H9 (cell line): ENCODE data around the gene CXCL12. TPM values are rescaled to one million over a fixed set of nuclear protein-coding genes. Genes with fewer than 3 reads are reported as not detected.

Source experiments
- DNase-seq: peaks from one replicate; pipeline ENCODE4 v3.0.0-alpha.2; 2017
- H2AFZ ChIP-seq: one replicate; pipeline ENCODE4 v1.6.1; 2013; ENCODE audit warnings: mild to moderate bottlenecking, low read length, control low read depth, moderate library complexity
- H2AK5ac ChIP-seq: 2 replicates; pipeline ENCODE4 v1.6.1; 2013; ENCODE audit warnings: low read length, control low read depth, mixed read lengths; ENCODE audit not compliant: insufficient read length
- H2BK120ac ChIP-seq: one replicate; pipeline ENCODE4 v1.6.1; 2013; ENCODE audit warnings: low read depth, mild to moderate bottlenecking, low read length, control low read depth, inconsistent platforms; ENCODE audit not compliant: poor library complexity, severe bottlenecking
- H2BK12ac ChIP-seq: 2 replicates; pipeline ENCODE4 v1.6.1; 2013; ENCODE audit warnings: low read length, control low read depth, mixed read lengths, low read depth; ENCODE audit not compliant: insufficient read length
- H2BK15ac ChIP-seq: 2 replicates; pipeline ENCODE4 v1.6.1; 2013; ENCODE audit warnings: low read depth, low read length, control low read depth
- H2BK20ac ChIP-seq: one replicate; pipeline ENCODE4 v1.6.1; 2013; ENCODE audit warnings: low read depth, mild to moderate bottlenecking, low read length, control low read depth, inconsistent platforms; ENCODE audit not compliant: poor library complexity, severe bottlenecking
- H2BK5ac ChIP-seq: 2 replicates; pipeline ENCODE4 v1.6.1; 2013; ENCODE audit warnings: low read length, control low read depth, mixed read lengths; ENCODE audit not compliant: insufficient read length
- H3K14ac ChIP-seq: 2 replicates; pipeline ENCODE4 v1.6.1; 2013; ENCODE audit warnings: low read length, control low read depth; ENCODE audit not compliant: insufficient read depth
- H3K18ac ChIP-seq: 2 replicates; pipeline ENCODE4 v1.6.1; 2013; ENCODE audit warnings: low read depth, mild to moderate bottlenecking, mixed read lengths, low read length, control low read depth; ENCODE audit not compliant: insufficient read length
- H3K23ac ChIP-seq: 2 replicates; pipeline ENCODE4 v1.6.1; 2013; ENCODE audit warnings: low read length, control low read depth, mixed read lengths, low read depth; ENCODE audit not compliant: insufficient read length
- H3K23me2 ChIP-seq: 2 replicates; pipeline ENCODE4 v1.6.1; 2013; ENCODE audit warnings: low read depth, mild to moderate bottlenecking, mixed read lengths, low read length, control low read depth; ENCODE audit not compliant: insufficient read length, poor library complexity, severe bottlenecking
- H3K27ac ChIP-seq: 2 replicates; pipeline ENCODE4 v1.5.1; 2013; ENCODE audit warnings: low read length, control low read depth, mixed read lengths, low read depth; ENCODE audit not compliant: insufficient read length
- H3K27me3 ChIP-seq: 2 replicates; pipeline ENCODE4 v1.6.1; 2013; ENCODE audit warnings: low read length, control low read depth, inconsistent platforms; ENCODE audit not compliant: insufficient read depth
- H3K4ac ChIP-seq: 2 replicates; pipeline ENCODE4 v1.6.1; 2013; ENCODE audit warnings: low read depth, mild to moderate bottlenecking, control low read depth, inconsistent platforms, low read length, moderate library complexity
- H3K4me1 ChIP-seq: 2 replicates; pipeline ENCODE4 v1.6.1; 2013; ENCODE audit warnings: low read length, control low read depth, inconsistent platforms; ENCODE audit not compliant: insufficient read depth
- H3K4me2 ChIP-seq: 2 replicates; pipeline ENCODE4 v1.6.1; 2013; ENCODE audit warnings: low read length, control low read depth, mixed read lengths; ENCODE audit not compliant: insufficient read length, insufficient read depth
- H3K56ac ChIP-seq: 2 replicates; pipeline ENCODE4 v1.6.1; 2013; ENCODE audit warnings: low read depth, mild to moderate bottlenecking, mixed read lengths, low read length, control low read depth; ENCODE audit not compliant: insufficient read length
- H3K79me1 ChIP-seq: 2 replicates; pipeline ENCODE4 v1.6.1; 2013; ENCODE audit warnings: low read depth, mild to moderate bottlenecking, moderate library complexity, low read length, control low read depth, inconsistent platforms; ENCODE audit not compliant: insufficient read depth, poor library complexity, severe bottlenecking
- H3K79me2 ChIP-seq: 2 replicates; pipeline ENCODE4 v1.6.1; 2013; ENCODE audit warnings: low read length, control low read depth, inconsistent platforms; ENCODE audit not compliant: insufficient read depth
- H3K9ac ChIP-seq: 2 replicates; pipeline ENCODE4 v1.6.1; 2013; ENCODE audit warnings: low read length, control low read depth, mixed read lengths; ENCODE audit not compliant: insufficient read length; ENCODE audit errors: extremely low read depth
- H3K9me3 ChIP-seq: one replicate; pipeline ENCODE4 v1.6.1; 2013; ENCODE audit warnings: low read depth, low read length, inconsistent platforms; ENCODE audit not compliant: control insufficient read depth
- H3T11ph ChIP-seq: one replicate; pipeline ENCODE4 v1.6.1; 2013; ENCODE audit warnings: mild to moderate bottlenecking, low read length, control low read depth, inconsistent platforms
- H4K20me1 ChIP-seq: one replicate; pipeline ENCODE4 v1.6.1; 2013; ENCODE audit not compliant: control insufficient read depth, insufficient read length, insufficient read depth
- H4K5ac ChIP-seq: 2 replicates; pipeline ENCODE4 v1.6.1; 2013; ENCODE audit warnings: low read depth, mild to moderate bottlenecking, mixed read lengths, low read length, control low read depth; ENCODE audit not compliant: insufficient read length
- H4K8ac ChIP-seq: replicated peaks from 2 replicates; pipeline ENCODE4 v1.6.1; 2013; ENCODE audit warnings: low read length, control low read depth, mixed read lengths, low read depth; ENCODE audit not compliant: insufficient read length
- H4K91ac ChIP-seq: 2 replicates; pipeline ENCODE4 v1.6.1; 2013; ENCODE audit warnings: low read depth, mild to moderate bottlenecking, moderate library complexity, mixed read lengths, low read length, control low read depth; ENCODE audit not compliant: insufficient read length
- H3K27ac Mint-ChIP-seq, 3 experiments: 2 replicates in 2 of 3; 3 replicates in 1 of 3; pipeline ENCODE4 v1.8.0; 2020 to 2021; ENCODE audit warnings: mixed read lengths in 3 of 3, mild to moderate bottlenecking in 1 of 3, moderate library complexity in 1 of 3
- H3K27me3 Mint-ChIP-seq: 2 replicates; pipeline ENCODE4 v1.8.0; 2021; ENCODE audit warnings: low read depth, mild to moderate bottlenecking, moderate library complexity, mixed read lengths
- H3K36me3 Mint-ChIP-seq, 3 experiments: 2 replicates in 2 of 3; 3 replicates in 1 of 3; pipeline ENCODE4 v1.8.0; 2020 to 2021; ENCODE audit warnings: low read depth in 3 of 3, mixed read lengths in 3 of 3; ENCODE audit not compliant: insufficient read depth in 1 of 3
- H3K4me1 Mint-ChIP-seq, 2 experiments: 2 replicates each; pipeline ENCODE4 v1.8.0; 2020; ENCODE audit warnings: mixed read lengths in 2 of 2
- H3K4me3 Mint-ChIP-seq, 2 experiments: 2 replicates in 1 of 2; 3 replicates in 1 of 2; pipeline ENCODE4 v1.8.0; 2020 to 2021; ENCODE audit warnings: mild to moderate bottlenecking in 2 of 2, mixed read lengths in 2 of 2, moderate library complexity in 1 of 2
- H3K9me3 Mint-ChIP-seq, 2 experiments: 2 replicates in 1 of 2; 3 replicates in 1 of 2; pipeline ENCODE4 v1.8.0; 2020; ENCODE audit warnings: mild to moderate bottlenecking in 2 of 2, mixed read lengths in 2 of 2, moderate library complexity in 1 of 2
- CTCF ChIP-seq: fragments of 200-600 bp; sonication (generic); conservative IDR thresholded peaks from 3 replicates; pipeline ENCODE4 v1.8.0; 2021; ENCODE audit warnings: antibody characterized with exemption, mild to moderate bottlenecking
- WGBS: extraction: QIAGEN DNeasy Blood & Tissue Kit; methylation state at CpG from one replicate; pipeline ENCODE4 v1.1.7; 2013; ENCODE audit warnings: missing lambda C conversion rate, low lambda C conversion rate, mixed read lengths; ENCODE audit not compliant: insufficient read length; ENCODE audit errors: extremely low coverage; 5-methylcytosine and 5-hydroxymethylcytosine counted together
- total RNA-seq: library from RNA; stranded (reverse); gene quantifications from 2 replicates; pipeline ENCODE4 v1.2.1, GENCODE V29; 2021

The CXCL12 gene
- total RNA-seq, 1 experiment from 2014 or later: 28.3 TPM

GRCh38 chr10:44366941-44367630, 17.8 kb downstream of the CXCL12 start:
- WGBS: no CpG with 5 or more reads among the region's 6 CpGs
- H3K9me3 Mint-ChIP-seq: peaks cover 0 to 3% of the 10 kb centered on the region in 2 experiments; a peak in 2 of 5 replicates
- TF ChIP-seq CTCF: no peak
- Histone ChIP-seq H4K8ac (no peak overlapping the region), H4K5ac (no peak overlapping the region), H3K27ac (no peak overlapping the region), H2BK15ac (no peak overlapping the region), H3K9ac (no peak overlapping the region), H3K4me2 (no peak overlapping the region), H3T11ph (no peak overlapping the region), H3K4me1 (peaks cover 15% of the 10 kb centered on the region; the same call in 1 of the 2 replicates), H3K4ac (no peak overlapping the region), H4K91ac (no peak overlapping the region), H3K79me2 (no peaks in the 10 kb centered on the region), H2BK5ac (no peak overlapping the region), H2AFZ (no peak overlapping the region), H3K14ac (no peak overlapping the region), H3K9me3 (no peaks in the 10 kb centered on the region), H3K56ac (no peak overlapping the region), H2BK120ac (no peak overlapping the region), H2AK5ac (no peak overlapping the region), H3K23me2 (no peaks in the 10 kb centered on the region), H4K20me1 (no peaks in the 10 kb centered on the region), H3K27me3 (no peaks in the 10 kb centered on the region), H2BK20ac (no peak overlapping the region), H3K79me1 (no peaks in the 10 kb centered on the region), H2BK12ac (no peak overlapping the region), H3K18ac (no peak overlapping the region), H3K23ac (no peak overlapping the region)
- H3K36me3 Mint-ChIP-seq: peaks cover 5 to 26% (median 24%) of the 10 kb centered on the region in 3 experiments
- no peak for DNase-seq
- H3K4me1 Mint-ChIP-seq: peaks cover 66% of the 10 kb centered on the region in 2 experiments
- H3K4me3 Mint-ChIP-seq: no peak overlapping the region
- peaks cover 33% of the 10 kb centered on the region for H3K27me3 Mint-ChIP-seq
- no peak overlapping the region for H3K27ac Mint-ChIP-seq
